ENCODE results near the gene SLBP. TPM values are rescaled to one million over a fixed set of nuclear protein-coding genes. Genes with fewer than 3 reads are reported as not detected.
A peak's percentile ranks its signal among the peaks of the same experiment; 100 is the strongest.

SLBP gene
- total and polyA plus RNA-seq, 10 of the 15 experiments (the other 5 are each of a cell fraction or from before 2014, with no cell fraction given): 94.4 to 278 (median 158) TPM

- peak; percentile 59; the same call in 1 of the 2 replicates for TF ChIP-seq ZBTB40 (IDR thresholded peaks at IDR 0.05; ENCODE audit: borderline replicate concordance)
- 0 out of 2 replicates have a peak, but pooled peaks have one; percentile 12 for TF ChIP-seq CREM (IDR thresholded peaks at IDR 0.05; ENCODE audit: low read depth)
- no peak for TF ChIP-seq POLR2AphosphoS5 (IDR thresholded peaks at IDR 0.05; ENCODE audit: low read length)
- peak in 1 of 2 experiments; percentile 45; a peak in 3 of 4 replicates for TF ChIP-seq IKZF2 (IDR thresholded peaks at IDR 0.05)
- no peak for TF ChIP-seq RAD21 (IDR thresholded peaks at IDR 0.05; ENCODE audit: insufficient read depth, low read depth, low read length)
- no peak for TF ChIP-seq SMAD5 (IDR thresholded peaks at IDR 0.05; ENCODE audit: low read depth)
- TF ChIP-seq MAX (IDR thresholded peaks at IDR 0.05; ENCODE audit: low read depth, low read length): peak; percentile 40; the same call in 1 of the 2 replicates
- peak; percentile 60 for TF ChIP-seq POLR2A (IDR thresholded peaks at IDR 0.05; ENCODE audit: low read depth, low read length)
- peak; percentile 62 to 84; a peak in 3 of 4 replicates for TF ChIP-seq BHLHE40 (IDR thresholded peaks at IDR 0.05; ENCODE audit: borderline replicate concordance in 1 of 2, low read depth in 2 of 2, low read length in 1 of 2)
- TF ChIP-seq GABPA (IDR thresholded peaks at IDR 0.05; ENCODE audit: low read depth): peak; percentile 76
- peak; percentile 24 for TF ChIP-seq SKIL (IDR thresholded peaks at IDR 0.05; ENCODE audit: low read depth, poor library complexity, severe bottlenecking)
- peak; percentile 37; the same call in 1 of the 2 replicates for TF ChIP-seq RUNX3 (IDR thresholded peaks at IDR 0.05; ENCODE audit: low read length)
- peak; percentile 45 for TF ChIP-seq MTA2 (IDR thresholded peaks at IDR 0.05; ENCODE audit: low read depth)
- peak; percentile 45; the same call in 1 of the 2 replicates for TF ChIP-seq ZNF687 (IDR thresholded peaks at IDR 0.05)
- peak; percentile 60; the same call in 1 of the 2 replicates for TF ChIP-seq TCF3 (IDR thresholded peaks at IDR 0.05; ENCODE audit: borderline replicate concordance, insufficient read depth, low read depth, low read length)
- no peak for TF ChIP-seq RCOR1 (conservative IDR thresholded peaks at IDR 0.05; ENCODE audit: low read depth, low read length)
- peak; percentile 57; the same call in 1 of the 2 replicates for TF ChIP-seq SIN3A (IDR thresholded peaks at IDR 0.05; ENCODE audit: low read depth, low read length)
- TF ChIP-seq IKZF1 (conservative IDR thresholded peaks at IDR 0.05): peak; percentile 43; the same call in 1 of the 2 replicates
- no peak for TF ChIP-seq TCF7 (IDR thresholded peaks at IDR 0.05; ENCODE audit: borderline replicate concordance)
- TF ChIP-seq PAX5 (IDR thresholded peaks at IDR 0.05; ENCODE audit: borderline replicate concordance, low read depth, low read length): peak; percentile 29; the same call in 1 of the 2 replicates
Measured at GRCh38 chr4:1723131-1723801, 11.1 kb upstream of the SLBP start (continued).

Measured in GM12878 (cell line).